ENCODE data around the gene NDNF. TPM values are rescaled to one million over a fixed set of nuclear protein-coding genes. Genes with fewer than 3 reads are reported as not detected.

NDNF gene
- total RNA-seq, 6 experiments from 2014 or later: 0.12 to 0.14 TPM; not detected in 4

DNA sequence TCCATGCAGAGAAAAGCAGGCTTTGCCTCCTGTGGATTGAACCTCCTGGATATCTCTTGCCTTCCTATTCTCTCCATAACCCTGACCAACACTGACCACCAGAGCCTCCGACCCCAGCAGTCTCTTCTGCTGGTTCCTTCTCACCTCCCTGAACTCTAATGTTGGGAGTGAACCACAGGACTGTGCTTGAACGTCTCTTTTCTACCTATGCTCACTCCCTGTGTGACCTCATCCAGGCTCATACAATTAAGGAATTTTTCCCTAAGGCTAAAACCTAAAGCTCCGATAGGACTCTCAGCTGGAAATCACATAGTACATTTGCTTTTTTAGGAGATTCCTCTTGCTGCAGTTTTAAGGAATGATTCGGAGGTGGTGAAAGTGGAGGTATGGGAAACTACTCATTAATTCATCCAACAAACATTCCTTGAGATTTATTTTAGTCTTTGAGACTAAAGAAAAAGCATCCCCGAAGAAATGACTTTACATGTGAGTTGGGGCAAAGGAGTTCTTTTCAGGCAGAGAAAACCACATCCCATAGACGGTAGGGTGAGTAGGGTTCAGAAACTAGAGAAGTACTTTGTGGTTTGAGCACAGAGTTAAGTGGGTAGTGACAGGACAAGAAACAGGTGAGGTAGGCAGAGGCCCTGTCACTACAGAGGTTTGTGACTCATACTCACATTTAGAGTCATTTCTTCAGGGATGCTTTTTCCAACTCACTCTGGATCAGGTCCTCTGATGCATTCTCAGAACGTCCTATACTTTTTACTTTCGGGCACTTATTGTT lies 30.8 kb downstream of the NDNF start:
- no peak for DNase-seq
- no peaks in the 10 kb centered on the region; the same call in 1 of the 2 replicates for H3K27me3 Mint-ChIP-seq (ENCODE audit: insufficient read depth)
- H3K4me1 Mint-ChIP-seq (ENCODE audit: low read depth): no peaks in the 10 kb centered on the region

DNA sequence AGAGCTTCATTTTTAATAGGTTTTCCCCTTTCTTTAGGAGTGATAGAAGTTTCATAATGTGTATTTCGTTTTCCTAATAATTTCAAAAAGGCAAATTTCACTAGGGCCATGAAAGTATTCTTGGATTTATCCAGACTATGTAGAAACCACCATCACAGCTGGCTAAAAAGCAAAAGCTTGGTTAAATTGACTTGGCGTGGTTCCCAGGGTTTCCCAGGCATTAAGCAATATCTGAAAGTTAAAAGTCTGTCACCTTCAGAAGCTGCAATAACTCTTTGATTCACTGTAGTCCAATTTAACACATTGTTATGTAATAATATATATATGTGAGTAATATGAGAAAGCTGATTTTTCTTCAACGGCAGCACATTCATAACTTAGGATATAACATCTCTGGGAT lies 38.3 kb downstream of the NDNF start:
- no peaks in the 10 kb centered on the region for H3K9me3 Mint-ChIP-seq
- no peaks in the 10 kb centered on the region for H3K36me3 Mint-ChIP-seq (ENCODE audit: low read depth)
- DNase-seq: no peak
- no peak overlapping the region for H3K27ac Mint-ChIP-seq
- no peaks in the 10 kb centered on the region; the same call in 1 of the 2 replicates for H3K27me3 Mint-ChIP-seq (ENCODE audit: insufficient read depth)
- H3K4me1 Mint-ChIP-seq (ENCODE audit: low read depth): no peaks in the 10 kb centered on the region
- TF ChIP-seq, protein P1, sequence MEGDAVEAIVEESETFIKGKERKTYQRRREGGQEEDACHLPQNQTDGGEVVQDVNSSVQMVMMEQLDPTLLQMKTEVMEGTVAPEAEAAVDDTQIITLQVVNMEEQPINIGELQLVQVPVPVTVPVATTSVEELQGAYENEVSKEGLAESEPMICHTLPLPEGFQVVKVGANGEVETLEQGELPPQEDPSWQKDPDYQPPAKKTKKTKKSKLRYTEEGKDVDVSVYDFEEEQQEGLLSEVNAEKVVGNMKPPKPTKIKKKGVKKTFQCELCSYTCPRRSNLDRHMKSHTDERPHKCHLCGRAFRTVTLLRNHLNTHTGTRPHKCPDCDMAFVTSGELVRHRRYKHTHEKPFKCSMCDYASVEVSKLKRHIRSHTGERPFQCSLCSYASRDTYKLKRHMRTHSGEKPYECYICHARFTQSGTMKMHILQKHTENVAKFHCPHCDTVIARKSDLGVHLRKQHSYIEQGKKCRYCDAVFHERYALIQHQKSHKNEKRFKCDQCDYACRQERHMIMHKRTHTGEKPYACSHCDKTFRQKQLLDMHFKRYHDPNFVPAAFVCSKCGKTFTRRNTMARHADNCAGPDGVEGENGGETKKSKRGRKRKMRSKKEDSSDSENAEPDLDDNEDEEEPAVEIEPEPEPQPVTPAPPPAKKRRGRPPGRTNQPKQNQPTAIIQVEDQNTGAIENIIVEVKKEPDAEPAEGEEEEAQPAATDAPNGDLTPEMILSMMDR (IDR thresholded peaks at IDR 0.05): no peak
- H3K4me3 Mint-ChIP-seq: no peak overlapping the region

More for the DNA sequence above, 30.8 kb downstream of the NDNF start:
- Mint-ChIP-seq H3K4me3 (no peak overlapping the region), H3K36me3 (ENCODE audit: low read depth) (no peaks in the 10 kb centered on the region), H3K9me3 (no peaks in the 10 kb centered on the region), H3K27ac (no peak overlapping the region)
- TF ChIP-seq, protein P1 (IDR thresholded peaks at IDR 0.05): no peak

GRCh38 chr4:121030711-121031110 lies 41.6 kb downstream of the NDNF start:
- TF ChIP-seq, protein P1 (IDR thresholded peaks at IDR 0.05): no peak
- Mint-ChIP-seq H3K4me3 (no peak overlapping the region), H3K36me3 (ENCODE audit: low read depth) (no peaks in the 10 kb centered on the region), H3K4me1 (ENCODE audit: low read depth) (no peaks in the 10 kb centered on the region), H3K27me3 (ENCODE audit: insufficient read depth) (no peaks in the 10 kb centered on the region; the same call in 1 of the 2 replicates), H3K27ac (no peak overlapping the region), H3K9me3 (no peaks in the 10 kb centered on the region)
- DNase-seq: no peak

GRCh38 chr4:121030131-121030530 lies 42.2 kb downstream of the NDNF start:
- no peak for DNase-seq
- no peak overlapping the region for H3K27ac Mint-ChIP-seq
- H3K9me3 Mint-ChIP-seq: no peaks in the 10 kb centered on the region
- no peaks in the 10 kb centered on the region for H3K36me3 Mint-ChIP-seq (ENCODE audit: low read depth)
- H3K4me3 Mint-ChIP-seq: no peak overlapping the region
- TF ChIP-seq, protein P1 (IDR thresholded peaks at IDR 0.05): no peak
- H3K4me1 Mint-ChIP-seq (ENCODE audit: low read depth): no peaks in the 10 kb centered on the region
- H3K27me3 Mint-ChIP-seq (ENCODE audit: insufficient read depth): no peaks in the 10 kb centered on the region; the same call in 1 of the 2 replicates

DNA sequence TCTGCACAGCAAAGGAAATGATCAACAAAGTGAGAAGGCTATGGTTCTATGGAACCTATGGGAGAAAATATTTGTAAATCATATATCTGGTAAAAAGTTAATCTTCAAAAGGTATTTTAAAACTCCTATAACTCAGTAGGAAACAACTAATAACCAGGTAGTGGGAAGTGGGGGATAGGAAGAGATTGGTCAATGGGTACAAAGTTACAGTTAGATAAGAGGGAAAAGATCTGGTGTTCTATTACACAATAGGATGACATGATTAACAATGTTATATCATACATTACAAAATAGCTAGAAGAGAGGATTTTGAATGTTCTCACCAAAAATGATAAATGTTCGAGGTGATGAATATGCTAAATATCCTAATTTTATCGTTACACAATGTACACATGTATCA lies 46.3 kb downstream of the NDNF start:
- H3K27me3 Mint-ChIP-seq (ENCODE audit: insufficient read depth): no peaks in the 10 kb centered on the region; the same call in 1 of the 2 replicates
- no peak overlapping the region for H3K4me3 Mint-ChIP-seq
- no peak for DNase-seq
- H3K9me3 Mint-ChIP-seq: peaks cover 4% of the 10 kb centered on the region; the same call in 1 of the 2 replicates
- TF ChIP-seq, protein P1 (IDR thresholded peaks at IDR 0.05): no peak
- H3K36me3 Mint-ChIP-seq (ENCODE audit: low read depth): no peaks in the 10 kb centered on the region
- no peaks in the 10 kb centered on the region for H3K4me1 Mint-ChIP-seq (ENCODE audit: low read depth)
- H3K27ac Mint-ChIP-seq: no peak overlapping the region
